GM21381 (cell line): ENCODE results near the gene PTPRN2.
"Not testable (repeated sequence)": the region's sequence is repeated elsewhere in the genome, so short reads cannot be mapped to it uniquely, and the experiment has no call there.

ENCODE experiments used
- ATAC-seq: cut with Tn5 transposase; IDR thresholded peaks from one replicate; pipeline ENCODE4 v1.9.1; 2021; ENCODE audit warnings: mild to moderate bottlenecking, moderate library complexity; ENCODE audit not compliant: unreplicated experiment

The PTPRN2 gene

DNA sequence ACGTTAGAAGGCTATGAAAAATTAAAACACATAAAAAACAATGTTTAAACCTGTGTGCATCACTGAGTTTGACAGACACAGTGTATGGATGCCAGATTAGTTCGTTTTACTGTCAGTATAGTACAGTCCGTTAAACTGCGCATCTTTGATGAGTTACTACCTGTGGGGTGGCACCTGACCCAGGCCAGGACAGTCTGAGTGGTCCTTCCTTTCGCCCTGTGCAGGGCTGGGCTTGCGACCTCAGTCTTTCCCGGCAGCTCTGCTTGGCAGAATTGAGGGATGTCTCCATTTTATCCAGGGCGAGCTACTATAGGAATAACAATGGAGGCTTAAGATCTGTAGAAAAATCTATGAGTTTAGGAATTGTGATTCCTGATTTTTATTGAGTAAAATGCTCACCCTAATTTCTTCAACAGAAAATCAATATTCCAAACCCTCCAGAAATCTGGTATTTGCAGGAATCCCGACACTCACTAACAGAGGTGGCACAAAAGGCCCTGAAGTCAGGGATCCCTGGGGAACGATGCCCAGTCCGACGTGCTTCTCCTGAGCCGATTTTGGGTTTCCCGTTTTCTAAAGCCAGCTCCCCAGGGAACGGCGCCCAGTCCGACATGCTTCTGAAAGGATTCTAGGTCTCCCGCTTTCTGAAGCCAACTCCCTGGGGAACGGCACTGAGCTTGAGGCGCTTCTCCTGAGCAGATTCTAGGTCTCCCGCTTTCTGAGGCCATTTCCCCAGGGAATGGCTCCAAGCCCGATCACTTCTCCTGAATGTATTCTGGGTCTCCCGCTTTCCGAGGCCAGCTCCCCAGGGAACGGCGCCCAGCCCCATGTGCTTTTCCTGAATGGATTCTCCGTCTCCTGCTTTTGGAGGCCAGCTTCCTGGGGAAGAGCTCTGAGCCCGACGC is 873.2 kb downstream of the PTPRN2 start:
- ATAC-seq, result no peak

GRCh38 chr7:157713591-157713990 is 874.0 kb downstream of the PTPRN2 start:
- ATAC-seq, result no peak

DNA sequence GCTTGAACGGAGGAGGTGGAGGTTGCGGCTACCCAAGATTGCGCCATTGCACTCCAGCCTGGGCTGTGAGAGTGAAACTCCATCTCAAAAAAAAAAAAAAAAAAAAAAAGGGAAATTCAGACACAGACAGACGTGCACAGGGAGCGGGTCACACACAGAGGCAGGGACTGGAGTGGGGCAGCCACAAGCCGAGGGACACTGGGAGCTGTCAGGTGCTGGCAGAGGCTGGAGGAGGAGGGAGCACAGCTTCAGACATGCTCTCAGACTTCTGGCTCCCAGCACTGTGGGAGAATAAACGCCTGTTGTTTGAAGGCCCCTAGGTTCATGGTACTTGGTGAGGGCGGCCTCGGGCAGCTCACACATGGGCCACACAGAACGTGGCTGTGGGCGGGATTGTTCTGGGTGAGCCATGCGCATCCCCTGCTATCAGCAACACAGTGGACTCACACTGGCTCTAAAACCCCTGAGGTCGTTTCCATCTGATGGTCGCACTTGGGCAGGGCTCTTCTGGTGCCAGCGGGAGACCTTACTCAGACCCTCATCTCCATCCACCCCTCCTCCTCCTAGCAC is 874.9 kb downstream of the PTPRN2 start:
- ATAC-seq, result no peak

GRCh38 chr7:157711353-157711888 is 876.2 kb downstream of the PTPRN2 start:
- no peak for ATAC-seq

- ATAC-seq, result no peak
Measured at GRCh38 chr7:157710396-157710795, 877.2 kb downstream of the PTPRN2 start.

DNA sequence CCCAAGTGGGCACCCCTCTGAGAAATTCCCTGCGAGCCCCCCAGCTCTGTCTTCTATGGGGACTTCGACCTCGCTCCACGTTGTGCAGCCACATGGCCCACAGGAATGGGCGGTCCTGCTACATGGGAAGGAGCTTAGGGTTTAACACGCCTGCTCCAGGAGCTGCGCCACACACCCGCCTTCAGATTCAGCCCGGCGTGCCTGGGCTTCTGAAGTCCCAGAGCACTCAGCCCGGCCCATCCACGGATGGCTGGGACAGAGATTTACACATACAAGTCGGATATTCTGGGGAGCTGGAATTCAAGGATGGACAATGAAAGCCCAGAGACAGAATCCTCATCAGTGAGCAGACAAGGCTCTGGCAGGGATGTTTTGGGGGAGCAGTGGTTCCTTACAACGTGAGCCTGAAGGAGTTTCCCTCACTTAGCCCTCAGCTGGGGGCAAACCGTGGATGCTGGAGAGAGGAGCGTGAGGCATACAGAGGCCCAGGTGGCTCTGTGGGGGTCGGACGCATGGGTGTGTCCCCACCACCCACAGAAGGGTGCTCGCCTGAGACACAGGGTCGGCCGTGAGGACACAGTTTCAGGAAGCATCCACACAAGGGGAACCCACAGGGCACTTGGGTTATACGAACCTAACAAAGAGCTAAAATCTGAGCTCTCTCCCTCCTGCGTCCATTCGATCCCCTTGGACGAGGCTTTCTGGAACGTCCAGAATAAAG is 877.9 kb downstream of the PTPRN2 start:
- ATAC-seq, result no peak

- ATAC-seq, result no peak
Measured at GRCh38 chr7:157708919-157709295, 878.7 kb downstream of the PTPRN2 start.

DNA sequence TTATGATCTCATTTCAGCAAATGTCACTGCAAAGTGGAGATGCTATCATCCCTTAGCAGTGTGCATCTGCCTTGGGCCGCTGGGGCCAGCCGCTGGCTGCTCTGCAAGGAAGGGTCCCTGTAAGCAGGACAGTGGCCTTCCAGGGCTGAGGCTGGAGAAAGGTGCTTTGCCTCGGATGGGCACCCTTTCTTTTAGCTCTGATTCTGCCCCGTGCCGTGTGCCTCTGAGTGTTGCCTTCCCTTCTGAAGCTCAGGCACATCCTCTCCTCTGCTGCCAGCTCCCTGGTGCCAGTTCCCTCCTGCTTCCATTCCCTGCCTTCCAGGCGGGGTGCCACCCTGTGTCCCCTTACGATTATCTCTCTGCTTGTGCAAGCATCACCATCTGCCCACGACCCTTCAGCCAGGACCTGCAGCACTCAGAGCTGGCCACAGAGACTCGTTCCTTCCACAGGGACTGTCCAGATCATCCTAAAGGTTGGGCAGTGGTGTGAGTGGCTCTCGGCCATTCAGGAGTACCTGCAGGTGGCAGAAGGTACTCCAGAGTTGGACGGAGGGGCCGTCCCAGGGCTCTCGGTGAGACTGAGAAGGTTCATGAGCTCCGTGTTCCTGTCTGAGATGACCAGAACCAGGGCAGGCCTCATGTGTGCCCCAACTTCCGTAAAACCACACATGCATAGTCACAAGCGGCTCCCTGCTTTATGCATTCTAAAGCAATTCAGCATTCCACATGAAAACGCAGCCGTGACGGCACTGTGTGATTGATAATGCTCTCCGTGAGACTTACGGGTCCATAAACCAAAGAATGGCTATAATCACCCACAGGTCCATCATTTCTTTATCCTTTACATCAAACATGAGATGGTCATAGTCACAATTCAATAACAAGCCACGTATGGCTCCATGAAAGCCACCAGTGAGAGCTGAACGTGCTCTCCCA is 879.4 kb downstream of the PTPRN2 start:
- no peak for ATAC-seq

DNA sequence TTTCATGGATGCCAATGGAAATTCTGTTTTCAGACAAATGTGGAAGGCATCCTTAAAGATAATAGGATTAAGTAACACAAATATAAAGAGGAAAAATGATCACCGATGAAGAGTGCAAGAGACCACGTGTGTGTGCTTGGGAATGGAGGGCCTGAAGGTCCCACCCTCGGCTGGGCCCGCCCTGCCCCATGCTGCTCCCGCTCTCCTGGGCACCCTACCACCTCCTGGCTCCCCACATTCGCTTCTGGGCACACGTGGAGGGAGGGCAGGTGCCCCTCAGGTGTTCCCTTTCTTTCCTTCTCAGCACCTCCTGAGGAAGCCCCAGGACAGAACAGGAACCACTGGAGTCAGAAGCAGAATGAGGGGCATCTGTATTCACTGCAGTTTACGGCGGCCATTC is 883.3 kb downstream of the PTPRN2 start:
- no peak for ATAC-seq

- no peak for ATAC-seq
Measured at GRCh38 chr7:157703534-157704195, 884.0 kb downstream of the PTPRN2 start.

GRCh38 chr7:157703131-157703530 is 884.5 kb downstream of the PTPRN2 start:
- ATAC-seq, result no peak

DNA sequence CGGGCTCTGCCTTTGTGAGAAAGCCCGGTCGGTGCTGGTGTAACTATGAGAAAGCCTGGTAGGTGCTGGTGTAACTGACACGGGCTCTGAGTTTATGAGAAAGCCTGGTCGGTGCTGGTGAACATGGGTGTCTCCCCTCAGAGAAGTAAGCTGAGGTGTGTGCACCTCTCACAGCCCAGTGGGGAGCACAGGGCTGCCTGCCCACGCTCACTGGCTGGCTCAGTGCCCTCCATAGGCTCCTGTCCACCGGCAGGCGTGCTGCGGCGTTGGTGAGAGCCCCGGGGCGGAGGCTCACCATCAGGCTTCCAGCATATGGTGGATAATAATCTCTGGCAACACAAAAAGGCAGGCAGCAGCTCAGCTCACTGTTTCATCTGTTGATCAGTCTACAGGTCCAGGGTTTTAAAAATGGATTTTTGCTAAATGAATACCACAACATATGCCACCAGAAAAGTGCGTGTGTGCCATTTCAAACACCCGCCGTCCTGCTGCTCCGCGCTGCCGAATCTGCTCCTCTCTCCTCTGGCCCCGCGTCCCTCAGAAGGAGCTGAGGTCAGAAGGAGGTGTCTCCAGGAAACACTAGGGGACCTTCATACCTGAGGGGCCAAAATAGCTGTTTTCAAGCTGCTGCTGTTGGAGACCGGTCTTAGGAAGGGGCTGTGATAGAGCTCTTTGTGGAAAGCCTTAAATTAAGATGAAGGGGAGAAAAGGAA is 885.2 kb downstream of the PTPRN2 start:
- no peak for ATAC-seq

DNA sequence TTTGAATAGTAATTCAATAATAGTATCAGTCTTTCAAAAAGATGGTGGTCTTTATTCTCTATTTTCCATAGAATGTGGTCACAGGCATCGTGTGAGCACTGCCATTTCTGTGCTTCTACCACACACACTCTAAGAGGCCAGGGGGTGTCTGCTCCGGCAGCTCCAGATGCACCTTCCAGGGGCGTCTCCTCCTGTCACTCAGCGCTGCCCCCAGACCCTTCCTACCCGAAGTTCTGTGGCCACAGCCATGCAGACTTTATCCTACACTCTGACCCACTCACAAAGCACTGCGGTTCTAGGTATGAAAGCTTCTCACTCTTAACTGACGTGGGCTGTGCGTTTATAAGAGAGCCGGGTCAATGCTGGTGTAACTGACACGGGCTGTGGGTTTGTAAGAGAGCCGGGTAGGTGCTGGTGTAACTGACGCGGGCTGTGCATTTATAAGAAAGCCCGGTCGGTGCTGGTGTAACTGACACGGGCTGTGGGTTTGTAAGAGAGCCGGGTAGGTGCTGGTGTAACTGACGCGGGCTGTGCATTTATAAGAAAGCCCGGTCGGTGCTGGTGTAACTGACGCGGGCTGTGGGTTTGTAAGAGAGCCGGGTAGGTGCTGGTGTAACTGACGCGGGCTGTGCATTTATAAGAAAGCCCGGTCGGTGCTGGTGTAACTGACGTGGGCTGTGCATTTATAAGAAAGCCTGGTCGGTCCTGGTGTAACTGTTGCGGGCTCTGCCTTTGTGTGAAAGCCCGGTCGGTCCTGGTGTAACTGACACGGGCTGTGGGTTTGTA is 886.0 kb downstream of the PTPRN2 start:
- not testable (repeated sequence) for ATAC-seq

- ATAC-seq, result no peak
Measured at GRCh38 chr7:157700231-157701005, 887.2 kb downstream of the PTPRN2 start.

DNA sequence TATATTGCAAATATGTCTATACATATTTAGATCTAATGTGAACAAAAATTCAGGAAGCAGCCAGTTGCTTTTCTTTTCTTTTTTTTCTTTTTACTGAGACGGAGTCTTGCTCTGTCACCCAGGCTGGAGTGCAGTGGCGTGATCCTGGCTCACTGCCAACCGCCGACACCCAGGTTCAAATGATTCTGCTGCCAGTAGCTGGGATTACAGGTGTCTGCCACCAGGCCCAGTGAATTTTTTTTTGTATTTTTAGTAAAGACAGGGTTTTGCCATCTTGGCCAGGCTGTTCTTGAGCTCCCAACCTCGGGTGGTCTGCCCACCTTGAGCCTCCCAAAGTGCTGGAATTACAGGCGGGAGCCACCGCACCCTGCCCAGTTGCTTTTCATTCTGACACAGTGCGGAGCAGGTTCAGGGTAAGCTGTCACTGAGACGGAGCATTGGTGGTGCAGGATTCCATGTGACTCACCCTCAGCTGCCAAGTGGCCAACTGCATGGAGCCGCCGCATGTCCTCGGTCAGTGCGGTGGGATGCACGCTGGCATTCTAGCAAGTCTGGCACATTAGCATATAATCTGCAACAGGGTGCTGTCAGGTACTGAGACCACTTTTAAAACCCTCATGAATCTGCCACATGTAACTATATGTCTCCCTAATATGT is 888.1 kb downstream of the PTPRN2 start:
- ATAC-seq, result no peak

GRCh38 chr7:157697287-157697686 is 890.3 kb downstream of the PTPRN2 start:
- not testable (repeated sequence) for ATAC-seq

GRCh38 chr7:157695609-157696008 is 892.0 kb downstream of the PTPRN2 start:
- not testable (repeated sequence) for ATAC-seq
